ENCODE results near the gene KIF5C. TPM values are rescaled to one million over a fixed set of nuclear protein-coding genes. Genes with fewer than 3 reads are reported as not detected.

Gene KIF5C
- total RNA-seq, 1 experiment from 2014 or later: 0.11 TPM

DNA sequence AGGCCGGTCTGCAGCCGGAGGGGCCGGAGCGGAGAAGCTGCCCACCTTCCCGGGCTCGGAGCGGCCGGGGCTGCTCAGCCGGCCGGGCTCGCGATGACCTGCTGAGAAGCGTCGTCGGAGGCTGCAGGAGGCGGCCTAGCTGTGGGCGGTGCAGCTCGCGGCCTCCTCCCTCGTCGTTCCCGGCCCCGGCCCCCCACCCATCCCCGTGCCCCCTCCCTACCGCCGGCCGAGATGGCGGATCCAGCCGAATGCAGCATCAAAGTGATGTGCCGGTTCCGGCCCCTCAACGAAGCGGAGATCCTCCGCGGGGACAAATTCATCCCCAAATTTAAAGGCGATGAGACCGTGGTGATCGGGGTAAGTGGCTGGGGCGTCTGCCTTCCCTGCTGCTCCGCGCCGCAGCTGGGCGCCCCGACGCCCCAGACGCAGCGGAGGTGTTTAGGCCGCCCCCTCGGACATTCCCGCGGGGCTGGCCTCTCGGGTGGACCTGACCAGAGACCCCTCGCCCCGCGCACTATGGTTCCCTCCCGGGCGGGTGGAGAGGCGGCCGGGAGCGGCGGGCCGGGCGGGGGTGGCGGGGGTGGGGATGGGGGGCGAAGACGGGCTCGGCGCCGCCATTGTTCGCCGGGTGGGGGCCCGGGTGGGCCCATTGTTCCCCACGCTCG, 492 bp downstream of the KIF5C start:
- 0 out of 2 replicates have a peak, but pooled peaks cover 3% of the 10 kb centered on the region for H3K9me3 ChIP-seq (replicated peaks)
- H3K4me1 ChIP-seq (replicated peaks): no peaks in the 10 kb centered on the region
- no peak overlapping the region for H3K4me3 ChIP-seq
- DNase-seq (ENCODE audit: low read depth in 1 of 2, low spot score in 2 of 2): no peak
- H3K36me3 ChIP-seq: no peaks in the 10 kb centered on the region
- H3K27ac ChIP-seq: no peak overlapping the region
- peaks cover 57% of the 10 kb centered on the region for H3K27me3 ChIP-seq (replicated peaks)

DNA sequence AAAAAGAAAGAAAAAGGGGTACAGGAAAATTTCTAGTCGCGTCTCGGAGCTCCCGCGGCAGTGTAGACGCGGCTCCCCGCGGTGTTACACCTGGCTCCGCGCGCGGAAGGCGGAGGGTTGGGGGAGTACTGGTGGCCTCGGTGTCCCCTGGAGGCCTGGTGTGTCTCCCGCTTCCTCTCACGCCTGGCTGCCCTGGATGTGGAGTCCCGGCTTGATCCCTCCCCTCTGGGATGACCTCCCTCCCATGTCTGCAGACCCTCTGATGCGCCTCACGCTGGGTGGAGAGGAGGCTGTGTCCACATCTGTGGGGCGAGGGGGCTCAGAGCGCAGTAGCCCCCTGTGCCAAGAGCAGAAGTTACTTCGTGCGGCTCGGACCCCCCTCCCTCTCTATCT, 1.2 kb downstream of the KIF5C start:
- H3K27me3 ChIP-seq (replicated peaks): peaks cover 57% of the 10 kb centered on the region
- no peak overlapping the region for H3K4me3 ChIP-seq
- H3K9me3 ChIP-seq (replicated peaks): 0 out of 2 replicates have a peak, but pooled peaks cover 5% of the 10 kb centered on the region
- H3K36me3 ChIP-seq: no peaks in the 10 kb centered on the region
- DNase-seq (ENCODE audit: low read depth in 1 of 2, low spot score in 2 of 2): no peak
- H3K27ac ChIP-seq: no peak overlapping the region
- no peaks in the 10 kb centered on the region for H3K4me1 ChIP-seq (replicated peaks)

- H3K4me1 ChIP-seq (replicated peaks): no peaks in the 10 kb centered on the region
- H3K9me3 ChIP-seq (replicated peaks): 0 out of 2 replicates have a peak, but pooled peaks cover 5% of the 10 kb centered on the region
- DNase-seq (ENCODE audit: low read depth in 1 of 2, low spot score in 2 of 2): no peak
Observed at GRCh38 chr2:148876595-148877402, 1.8 kb downstream of the KIF5C start.

DNA sequence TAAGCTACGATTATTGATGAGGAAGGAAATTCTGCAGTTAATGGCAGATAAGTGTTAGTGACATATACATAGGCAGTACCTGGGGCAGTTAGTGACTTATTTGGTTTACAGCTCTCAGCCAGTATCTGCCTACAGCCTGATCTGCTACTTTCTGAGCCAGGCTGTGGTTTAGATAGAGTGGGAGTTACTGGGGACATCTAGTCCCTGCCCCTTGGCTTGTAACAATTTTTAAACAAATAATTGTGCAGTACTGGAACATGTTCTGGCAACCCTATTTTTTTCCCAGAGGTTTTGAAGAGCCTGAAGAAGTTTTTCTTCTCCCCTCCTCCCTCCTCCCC, 2.3 kb downstream of the KIF5C start:
- H3K27ac ChIP-seq: no peak overlapping the region
- DNase-seq (ENCODE audit: low read depth in 1 of 2, low spot score in 2 of 2): no peak
- 0 out of 2 replicates have a peak, but pooled peaks cover 5% of the 10 kb centered on the region for H3K9me3 ChIP-seq (replicated peaks)
- H3K4me3 ChIP-seq: no peak overlapping the region
- no peaks in the 10 kb centered on the region for H3K4me1 ChIP-seq (replicated peaks)
- H3K27me3 ChIP-seq (replicated peaks): peaks cover 57% of the 10 kb centered on the region
- H3K36me3 ChIP-seq: no peaks in the 10 kb centered on the region

More at GRCh38 chr2:148876595-148877402, 1.8 kb downstream of the KIF5C start:
- Histone ChIP-seq H3K4me3 (no peak overlapping the region), H3K36me3 (no peaks in the 10 kb centered on the region), H3K27me3 (replicated peaks) (peaks cover 57% of the 10 kb centered on the region), H3K27ac (no peak overlapping the region)

- no peak overlapping the region for H3K4me3 ChIP-seq
- DNase-seq (ENCODE audit: low read depth in 1 of 2, low spot score in 2 of 2): no peak
- H3K36me3 ChIP-seq: no peaks in the 10 kb centered on the region
- H3K4me1 ChIP-seq (replicated peaks): no peaks in the 10 kb centered on the region
- peaks cover 37% of the 10 kb centered on the region for H3K27me3 ChIP-seq (replicated peaks)
- H3K27ac ChIP-seq: no peak overlapping the region
- 0 out of 2 replicates have a peak, but pooled peaks cover 5% of the 10 kb centered on the region for H3K9me3 ChIP-seq (replicated peaks)
Observed at GRCh38 chr2:148880636-148881035, 5.6 kb downstream of the KIF5C start.

GRCh38 chr2:148882051-148882450, 7.0 kb downstream of the KIF5C start:
- Histone ChIP-seq H3K27me3 (replicated peaks) (peaks cover 36% of the 10 kb centered on the region), H3K27ac (no peak overlapping the region), H3K4me3 (no peak overlapping the region), H3K9me3 (replicated peaks) (0 out of 2 replicates have a peak, but pooled peaks cover 5% of the 10 kb centered on the region), H3K36me3 (no peaks in the 10 kb centered on the region), H3K4me1 (replicated peaks) (no peaks in the 10 kb centered on the region)
- DNase-seq (ENCODE audit: low read depth in 1 of 2, low spot score in 2 of 2): no peak

- Histone ChIP-seq H3K36me3 (no peaks in the 10 kb centered on the region), H3K9me3 (replicated peaks) (0 out of 2 replicates have a peak, but pooled peaks cover 5% of the 10 kb centered on the region), H3K4me1 (replicated peaks) (peaks cover 4% of the 10 kb centered on the region; the same call in 1 of the 2 replicates), H3K4me3 (no peak overlapping the region), H3K27ac (no peak overlapping the region), H3K27me3 (replicated peaks) (peaks cover 38% of the 10 kb centered on the region)
- no peak for DNase-seq (ENCODE audit: low read depth in 1 of 2, low spot score in 2 of 2)
Observed at GRCh38 chr2:148885209-148885608, 10.2 kb downstream of the KIF5C start.

GRCh38 chr2:148885988-148886387, 11.0 kb downstream of the KIF5C start:
- Histone ChIP-seq H3K4me3 (no peak overlapping the region), H3K27me3 (replicated peaks) (peaks cover 38% of the 10 kb centered on the region), H3K9me3 (replicated peaks) (no peaks in the 10 kb centered on the region), H3K4me1 (replicated peaks) (peaks cover 4% of the 10 kb centered on the region; the same call in 1 of the 2 replicates), H3K36me3 (no peaks in the 10 kb centered on the region), H3K27ac (no peak overlapping the region)
- DNase-seq (ENCODE audit: low read depth in 1 of 2, low spot score in 2 of 2): no peak

- Histone ChIP-seq H3K4me3 (no peak overlapping the region), H3K9me3 (replicated peaks) (no peaks in the 10 kb centered on the region), H3K36me3 (no peaks in the 10 kb centered on the region), H3K27me3 (replicated peaks) (peaks cover 38% of the 10 kb centered on the region), H3K4me1 (replicated peaks) (peaks cover 4% of the 10 kb centered on the region; the same call in 1 of the 2 replicates), H3K27ac (no peak overlapping the region)
- no peak for DNase-seq (ENCODE audit: low read depth in 1 of 2, low spot score in 2 of 2)
Observed at GRCh38 chr2:148887350-148888002, 12.4 kb downstream of the KIF5C start.

DNA sequence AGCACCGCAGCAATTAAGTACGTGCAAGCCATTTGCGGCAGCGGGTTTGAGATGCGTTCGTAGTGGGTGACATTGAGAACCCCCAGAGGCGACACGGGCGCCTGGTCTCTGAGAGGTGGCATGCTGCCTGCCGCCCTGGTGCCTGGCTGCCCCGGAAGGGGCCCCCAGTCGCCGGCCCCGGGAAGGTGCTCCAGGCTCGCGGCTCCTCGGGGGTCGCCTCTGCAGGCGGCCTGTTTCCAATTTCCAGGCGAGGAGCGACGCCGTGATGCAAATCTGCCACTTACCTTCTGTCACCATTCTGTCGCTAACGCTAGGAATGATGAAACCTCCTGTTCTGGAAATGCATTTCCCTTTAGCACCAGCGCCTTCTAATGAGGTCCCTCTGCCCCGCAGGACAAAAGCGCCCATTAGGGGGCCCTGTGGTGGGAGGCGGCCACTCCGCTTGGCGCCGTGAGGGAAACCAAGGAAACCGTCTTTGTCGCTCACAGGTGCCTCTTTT, 13.0 kb downstream of the KIF5C start:
- Histone ChIP-seq H3K27ac (no peak overlapping the region), H3K9me3 (replicated peaks) (no peaks in the 10 kb centered on the region), H3K36me3 (no peaks in the 10 kb centered on the region), H3K27me3 (replicated peaks) (peaks cover 38% of the 10 kb centered on the region), H3K4me1 (replicated peaks) (peaks cover 4% of the 10 kb centered on the region; the same call in 1 of the 2 replicates), H3K4me3 (no peak overlapping the region)
- no peak for DNase-seq (ENCODE audit: low read depth in 1 of 2, low spot score in 2 of 2)

DNA sequence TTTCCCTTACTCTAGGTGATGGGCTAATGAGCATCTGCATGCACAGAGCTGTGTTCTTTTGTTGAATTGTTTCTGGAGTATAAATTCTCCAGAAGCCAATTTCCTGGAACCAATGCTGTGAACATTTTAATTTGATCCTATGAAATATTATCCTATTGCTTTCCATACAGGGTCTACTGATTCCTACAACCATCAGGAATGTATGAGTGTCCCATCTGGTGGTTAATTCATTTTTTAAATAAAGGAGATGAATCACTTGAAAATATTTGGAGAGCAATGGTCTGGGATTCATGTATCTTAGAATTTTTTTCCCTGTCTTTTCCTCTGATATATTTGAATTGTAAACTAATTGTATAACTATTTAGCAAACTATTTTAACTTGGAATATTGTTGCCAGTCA, 14.0 kb downstream of the KIF5C start:
- Histone ChIP-seq H3K36me3 (no peaks in the 10 kb centered on the region), H3K9me3 (replicated peaks) (no peaks in the 10 kb centered on the region), H3K27ac (no peak overlapping the region), H3K27me3 (replicated peaks) (peaks cover 38% of the 10 kb centered on the region), H3K4me3 (no peak overlapping the region), H3K4me1 (replicated peaks) (peaks cover 4% of the 10 kb centered on the region; the same call in 1 of the 2 replicates)
- DNase-seq (ENCODE audit: low read depth in 1 of 2, low spot score in 2 of 2): no peak

- no peaks in the 10 kb centered on the region for H3K9me3 ChIP-seq (replicated peaks)
Observed at GRCh38 chr2:148893906-148894305, 18.9 kb downstream of the KIF5C start.

DNA sequence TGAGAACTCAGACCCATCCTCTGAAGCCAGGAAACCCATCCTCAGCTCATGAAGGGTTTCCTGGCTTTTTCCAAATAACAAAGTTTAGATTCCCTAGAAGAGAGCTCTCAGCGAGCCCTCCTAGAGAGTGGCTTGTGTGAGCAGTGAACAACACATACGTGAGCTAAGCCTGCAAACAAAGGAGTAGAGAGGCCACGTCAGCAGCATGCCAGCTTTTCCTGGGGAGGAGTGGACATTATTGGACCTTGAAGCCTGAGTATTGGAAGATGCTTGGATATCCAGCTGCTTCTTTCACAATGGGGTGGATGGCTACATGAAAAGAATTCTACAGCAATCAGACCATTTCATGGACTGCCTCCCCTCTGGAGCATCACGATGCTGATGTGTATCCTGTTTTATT, 21.1 kb downstream of the KIF5C start:
- Histone ChIP-seq H3K36me3 (no peaks in the 10 kb centered on the region), H3K27me3 (replicated peaks) (peaks cover 11% of the 10 kb centered on the region), H3K4me3 (no peak overlapping the region), H3K4me1 (replicated peaks) (no peaks in the 10 kb centered on the region), H3K9me3 (replicated peaks) (no peaks in the 10 kb centered on the region), H3K27ac (no peak overlapping the region)
- no peak for DNase-seq (ENCODE audit: low read depth in 1 of 2, low spot score in 2 of 2)

More at GRCh38 chr2:148893906-148894305, 18.9 kb downstream of the KIF5C start:
- no peak for DNase-seq (ENCODE audit: low read depth in 1 of 2, low spot score in 2 of 2)
- Histone ChIP-seq H3K36me3 (no peaks in the 10 kb centered on the region), H3K27ac (no peak overlapping the region), H3K4me3 (no peak overlapping the region), H3K27me3 (replicated peaks) (peaks cover 9% of the 10 kb centered on the region), H3K4me1 (replicated peaks) (no peaks in the 10 kb centered on the region)

All from SJSA1 (cell line).